ENCODE data around the gene AADAC. TPM values are rescaled to one million over a fixed set of nuclear protein-coding genes. Genes with fewer than 3 reads are reported as not detected.

Gene AADAC
- total RNA-seq, 1 donor from 2014 or later = not detected

DNA sequence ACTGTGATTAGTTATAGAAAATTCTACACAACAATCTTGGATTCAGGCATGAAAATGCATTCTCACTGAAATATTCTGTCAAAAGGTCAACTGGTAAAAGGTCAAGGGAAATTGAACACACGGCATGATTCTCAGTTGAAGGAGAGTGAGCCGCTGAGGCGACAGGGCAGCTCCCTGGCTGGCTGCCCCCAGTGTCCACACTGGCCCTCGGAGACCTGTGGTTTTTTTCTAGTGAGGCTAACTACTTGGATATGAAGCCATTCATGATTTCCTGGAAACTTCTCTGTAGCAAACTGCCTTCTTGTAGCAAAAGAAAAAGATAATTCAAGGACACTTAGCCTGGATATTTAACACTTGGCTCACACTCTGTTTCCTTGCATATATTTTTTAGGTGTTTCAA is 43.0 kb upstream of the AADAC start:
- Mint-ChIP-seq H3K4me3 (ENCODE audit: unreplicated experiment) (no peak overlapping the region), H3K27me3 (ENCODE audit: low read depth, unreplicated experiment) (no peaks in the 10 kb centered on the region), H3K27ac (ENCODE audit: unreplicated experiment) (no peak overlapping the region), H3K36me3 (ENCODE audit: low read depth, unreplicated experiment) (no peaks in the 10 kb centered on the region), H3K4me1 (ENCODE audit: low read depth, unreplicated experiment) (peaks cover 7% of the 10 kb centered on the region), H3K9me3 (ENCODE audit: unreplicated experiment) (no peaks in the 10 kb centered on the region)
- Histone ChIP-seq H3K36me3 (ENCODE audit: insufficient read depth, low read length) (no peaks in the 10 kb centered on the region), H4K20me1 (ENCODE audit: insufficient read depth, low read length) (no peaks in the 10 kb centered on the region), H3K27ac (ENCODE audit: low read depth, low read length) (no peak overlapping the region), H3K79me2 (ENCODE audit: insufficient read depth, low read length) (no peaks in the 10 kb centered on the region), H2AFZ (ENCODE audit: low read depth, low read length) (no peak overlapping the region), H3K4me3 (ENCODE audit: insufficient read depth, low read depth, low read length) (no peak overlapping the region), H3K9me3 (ENCODE audit: insufficient read depth, low read depth, low read length) (no peaks in the 10 kb centered on the region), H3K4me1 (ENCODE audit: insufficient read depth, low read length) (peaks cover 18% of the 10 kb centered on the region), H3K4me2 (ENCODE audit: low read length) (no peak overlapping the region), H3K27me3 (ENCODE audit: insufficient read depth, low read length) (no peaks in the 10 kb centered on the region), H3K9ac (ENCODE audit: low read length) (no peak overlapping the region)
- TF ChIP-seq EZH2 (IDR thresholded peaks at IDR 0.05; ENCODE audit: insufficient read depth, low read length) = no peak
- TF ChIP-seq, protein P1, sequence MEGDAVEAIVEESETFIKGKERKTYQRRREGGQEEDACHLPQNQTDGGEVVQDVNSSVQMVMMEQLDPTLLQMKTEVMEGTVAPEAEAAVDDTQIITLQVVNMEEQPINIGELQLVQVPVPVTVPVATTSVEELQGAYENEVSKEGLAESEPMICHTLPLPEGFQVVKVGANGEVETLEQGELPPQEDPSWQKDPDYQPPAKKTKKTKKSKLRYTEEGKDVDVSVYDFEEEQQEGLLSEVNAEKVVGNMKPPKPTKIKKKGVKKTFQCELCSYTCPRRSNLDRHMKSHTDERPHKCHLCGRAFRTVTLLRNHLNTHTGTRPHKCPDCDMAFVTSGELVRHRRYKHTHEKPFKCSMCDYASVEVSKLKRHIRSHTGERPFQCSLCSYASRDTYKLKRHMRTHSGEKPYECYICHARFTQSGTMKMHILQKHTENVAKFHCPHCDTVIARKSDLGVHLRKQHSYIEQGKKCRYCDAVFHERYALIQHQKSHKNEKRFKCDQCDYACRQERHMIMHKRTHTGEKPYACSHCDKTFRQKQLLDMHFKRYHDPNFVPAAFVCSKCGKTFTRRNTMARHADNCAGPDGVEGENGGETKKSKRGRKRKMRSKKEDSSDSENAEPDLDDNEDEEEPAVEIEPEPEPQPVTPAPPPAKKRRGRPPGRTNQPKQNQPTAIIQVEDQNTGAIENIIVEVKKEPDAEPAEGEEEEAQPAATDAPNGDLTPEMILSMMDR (IDR thresholded peaks at IDR 0.05; ENCODE audit: insufficient read depth, low read depth, low read length) = no peak
- DNase-seq (ENCODE audit: low read depth) (peak; percentile 24), FAIRE-seq (no peak)

DNA sequence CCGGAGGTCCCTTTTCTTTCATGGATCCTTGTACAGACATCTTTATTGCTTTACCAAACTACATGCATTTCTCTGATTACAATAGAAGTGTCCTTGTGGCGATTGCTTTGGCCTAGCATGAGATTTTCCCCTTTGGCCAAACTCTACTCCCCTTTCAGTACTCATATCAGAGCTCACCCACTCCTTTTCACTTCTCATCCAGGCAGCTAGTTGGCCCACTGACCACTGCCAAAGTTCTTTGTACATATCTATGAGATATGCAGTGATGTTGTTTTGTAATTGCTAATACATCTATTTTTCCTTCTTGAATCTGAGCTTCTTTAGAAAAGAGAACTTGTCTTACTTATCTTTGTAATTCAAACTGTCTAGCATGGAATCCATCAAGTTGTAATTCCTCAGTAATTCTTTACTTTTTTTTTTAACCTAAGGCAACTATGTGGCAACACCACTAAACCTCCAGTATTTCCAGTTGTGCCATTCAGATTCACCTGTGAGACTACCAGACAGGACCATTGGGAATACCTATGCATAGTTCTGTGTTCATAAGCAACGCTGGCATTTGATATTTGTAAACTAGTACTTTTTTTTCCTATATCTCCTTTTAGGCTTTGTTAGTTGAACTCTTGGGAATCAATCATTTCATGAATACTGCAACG is 41.0 kb upstream of the AADAC start:
- Histone ChIP-seq H3K4me2 (ENCODE audit: low read length) (no peak overlapping the region), H3K79me2 (ENCODE audit: insufficient read depth, low read length) (no peaks in the 10 kb centered on the region), H3K27ac (ENCODE audit: low read depth, low read length) (no peak overlapping the region), H3K9me3 (ENCODE audit: insufficient read depth, low read depth, low read length) (no peaks in the 10 kb centered on the region), H4K20me1 (ENCODE audit: insufficient read depth, low read length) (no peaks in the 10 kb centered on the region), H3K4me1 (ENCODE audit: insufficient read depth, low read length) (peaks cover 13% of the 10 kb centered on the region), H3K36me3 (ENCODE audit: insufficient read depth, low read length) (no peaks in the 10 kb centered on the region), H3K9ac (ENCODE audit: low read length) (no peak overlapping the region), H3K4me3 (ENCODE audit: insufficient read depth, low read depth, low read length) (no peak overlapping the region), H3K27me3 (ENCODE audit: insufficient read depth, low read length) (no peaks in the 10 kb centered on the region), H2AFZ (ENCODE audit: low read depth, low read length) (no peak overlapping the region)
- no peak overlapping the region for H3K4me3 Mint-ChIP-seq (ENCODE audit: unreplicated experiment)
- TF ChIP-seq EZH2 (IDR thresholded peaks at IDR 0.05; ENCODE audit: insufficient read depth, low read length) = no peak
- TF ChIP-seq, protein P1 (IDR thresholded peaks at IDR 0.05; ENCODE audit: insufficient read depth, low read depth, low read length) = no peak
- H3K36me3 Mint-ChIP-seq (ENCODE audit: low read depth, unreplicated experiment) = no peaks in the 10 kb centered on the region
- H3K27me3 Mint-ChIP-seq (ENCODE audit: low read depth, unreplicated experiment) = no peaks in the 10 kb centered on the region
- FAIRE-seq (no peak), DNase-seq (ENCODE audit: low read depth) (no peak)
- H3K4me1 Mint-ChIP-seq (ENCODE audit: low read depth, unreplicated experiment) = peaks cover 7% of the 10 kb centered on the region
- no peak overlapping the region for H3K27ac Mint-ChIP-seq (ENCODE audit: unreplicated experiment)
- H3K9me3 Mint-ChIP-seq (ENCODE audit: unreplicated experiment) = no peaks in the 10 kb centered on the region

DNA sequence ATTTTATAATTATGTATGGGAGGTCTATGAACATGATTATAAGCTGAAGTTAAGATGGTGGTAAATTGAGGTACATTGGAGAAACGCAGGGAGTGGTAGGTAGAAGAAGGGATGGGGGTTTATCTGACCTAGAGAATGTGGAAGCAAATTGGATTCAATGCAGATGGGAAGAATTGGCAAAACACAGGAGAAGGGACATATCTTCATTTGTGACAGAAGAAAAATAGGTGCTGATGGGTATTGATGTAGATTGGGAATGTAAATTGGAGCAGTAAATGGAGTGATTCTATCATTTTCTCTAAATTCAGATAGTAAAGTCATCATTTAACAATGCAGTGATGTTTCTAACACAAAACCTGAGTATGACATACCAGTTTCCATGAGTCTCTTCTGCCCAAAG is 39.7 kb upstream of the AADAC start:
- Histone ChIP-seq H3K27me3 (ENCODE audit: insufficient read depth, low read length) (no peaks in the 10 kb centered on the region), H3K9me3 (ENCODE audit: insufficient read depth, low read depth, low read length) (no peaks in the 10 kb centered on the region), H3K4me2 (ENCODE audit: low read length) (no peak overlapping the region), H3K27ac (ENCODE audit: low read depth, low read length) (no peak overlapping the region), H4K20me1 (ENCODE audit: insufficient read depth, low read length) (no peaks in the 10 kb centered on the region), H3K9ac (ENCODE audit: low read length) (no peak overlapping the region), H3K4me1 (ENCODE audit: insufficient read depth, low read length) (peaks cover 13% of the 10 kb centered on the region), H3K79me2 (ENCODE audit: insufficient read depth, low read length) (no peaks in the 10 kb centered on the region), H2AFZ (ENCODE audit: low read depth, low read length) (no peak overlapping the region), H3K4me3 (ENCODE audit: insufficient read depth, low read depth, low read length) (no peak overlapping the region), H3K36me3 (ENCODE audit: insufficient read depth, low read length) (no peaks in the 10 kb centered on the region)
- Mint-ChIP-seq H3K36me3 (ENCODE audit: low read depth, unreplicated experiment) (no peaks in the 10 kb centered on the region), H3K4me3 (ENCODE audit: unreplicated experiment) (no peak overlapping the region), H3K27me3 (ENCODE audit: low read depth, unreplicated experiment) (no peaks in the 10 kb centered on the region), H3K9me3 (ENCODE audit: unreplicated experiment) (no peaks in the 10 kb centered on the region), H3K4me1 (ENCODE audit: low read depth, unreplicated experiment) (peaks cover 7% of the 10 kb centered on the region), H3K27ac (ENCODE audit: unreplicated experiment) (no peak overlapping the region)
- FAIRE-seq (no peak), DNase-seq (ENCODE audit: low read depth) (no peak)
- no peak for TF ChIP-seq EZH2 (IDR thresholded peaks at IDR 0.05; ENCODE audit: insufficient read depth, low read length)
- TF ChIP-seq, protein P1 (IDR thresholded peaks at IDR 0.05; ENCODE audit: insufficient read depth, low read depth, low read length) = no peak
